MCF 10A (cell line): ENCODE data around the gene FGD4. TPM values are rescaled to one million over a fixed set of nuclear protein-coding genes. Genes with fewer than 3 reads are reported as not detected.

ENCODE experiments used
- BruUV-seq: library from RNA; stranded (reverse); fragments of 400-500 nt; replicated peaks from 2 replicates; lab custom pipeline; 2021; lab: Mats Ljungman, UMichigan
- CTCF ChIA-PET: fragments of 300-600 bp; sonication (Branson Sonifier 250); formaldehyde crosslinking; extraction: SDS; loops from one replicate; lab custom pipeline; 2021; ENCODE audit warnings: antibody characterized with exemption, inconsistent platforms; lab: Yijun Ruan, JAX
- POLR2A ChIA-PET: fragments of 300-600, 350-650 bp; sonication (Branson Sonifier 250); formaldehyde crosslinking; extraction: SDS; loops from one replicate; lab custom pipeline; 2020; ENCODE audit warnings: antibody characterized with exemption, inconsistent platforms; lab: Yijun Ruan, JAX
- DNase-seq: peaks from one replicate; pipeline ENCODE4 v3.0.0-alpha.2; 2018; ENCODE audit not compliant: unreplicated experiment
- H3K27ac Mint-ChIP-seq: one replicate; pipeline ENCODE4 v1.8.0; 2022; ENCODE audit warnings: mild to moderate bottlenecking, low read depth, mixed read lengths; ENCODE audit not compliant: unreplicated experiment
- H3K27me3 Mint-ChIP-seq: one replicate; pipeline ENCODE4 v1.8.0; 2022; ENCODE audit warnings: mixed read lengths; ENCODE audit not compliant: insufficient read depth, unreplicated experiment
- H3K36me3 Mint-ChIP-seq: one replicate; pipeline ENCODE4 v1.8.0; 2022; ENCODE audit warnings: mild to moderate bottlenecking, moderate library complexity, mixed read lengths; ENCODE audit not compliant: insufficient read depth, unreplicated experiment
- H3K4me1 Mint-ChIP-seq: one replicate; pipeline ENCODE4 v1.8.0; 2022; ENCODE audit warnings: mixed read lengths; ENCODE audit not compliant: insufficient read depth, unreplicated experiment
- H3K4me3 Mint-ChIP-seq: one replicate; pipeline ENCODE4 v1.8.0; 2022; ENCODE audit warnings: mild to moderate bottlenecking, moderate library complexity, mixed read lengths; ENCODE audit not compliant: unreplicated experiment
- H3K9me3 Mint-ChIP-seq: one replicate; pipeline ENCODE4 v1.8.0; 2022; ENCODE audit warnings: mixed read lengths; ENCODE audit not compliant: unreplicated experiment
- intact Hi-C: fragments of 100-400 bp; cut with micrococcal nuclease; formaldehyde crosslinking; loops from 2 replicates; pipeline ENCODE4 v1.14.1; 2022
- total RNA-seq: library from RNA; stranded (reverse); gene quantifications from 2 replicates; pipeline ENCODE4 v1.2.3, GENCODE V29; 2022
- TF ChIP-seq, protein P1 (sequence below): fragments of 200-600 bp; IDR thresholded peaks from one replicate; pipeline ENCODE4 v1.8.0; 2022; ENCODE audit warnings: antibody characterized with exemption, mild to moderate bottlenecking; ENCODE audit not compliant: unreplicated experiment

Gene FGD4
- total RNA-seq, 1 experiment from 2014 or later: 34.7 TPM

DNA sequence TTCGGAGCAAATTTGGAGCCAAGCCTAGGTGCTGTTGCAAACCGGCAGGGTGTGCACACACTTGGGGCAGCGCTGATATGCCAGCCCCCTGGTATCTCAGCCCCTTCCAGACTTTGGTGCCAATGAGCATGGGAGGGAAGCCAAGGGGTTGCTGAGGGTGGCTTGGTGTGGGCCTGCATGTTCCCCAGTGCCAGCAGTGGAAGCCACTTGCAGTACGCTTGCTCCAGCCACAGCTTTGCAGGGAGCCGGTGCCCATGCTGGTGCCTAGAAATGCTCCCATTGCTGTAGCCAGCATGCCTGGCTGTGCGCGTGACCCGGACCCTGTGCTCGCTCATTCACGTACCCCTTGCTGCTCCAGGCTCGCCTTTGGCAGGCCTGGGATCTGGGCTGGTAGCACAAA is 212.6 kb downstream of the FGD4 start:
- no peak for DNase-seq
- H3K36me3 Mint-ChIP-seq: peaks cover 81% of the 10 kb centered on the region
- no TSS peak for BruUV-seq
- H3K4me3 Mint-ChIP-seq: no peak overlapping the region
- ChIA-PET CTCF (interaction anchor here (0.6 kb wide), 1 partner anchor 248 kb away, joined by 3 read pairs; no protein-coding TSS in a partner anchor), POLR2A (interaction anchor here (0.6 to 0.8 kb wide), 2 partner anchors 85 to 129 kb away, joined by 3 to 4 read pairs; no protein-coding TSS in a partner anchor)
- no peaks in the 10 kb centered on the region for H3K27me3 Mint-ChIP-seq
- H3K9me3 Mint-ChIP-seq: no peaks in the 10 kb centered on the region
- intact Hi-C loops: no loop called here
- H3K4me1 Mint-ChIP-seq: no peaks in the 10 kb centered on the region
- TF ChIP-seq, protein P1, sequence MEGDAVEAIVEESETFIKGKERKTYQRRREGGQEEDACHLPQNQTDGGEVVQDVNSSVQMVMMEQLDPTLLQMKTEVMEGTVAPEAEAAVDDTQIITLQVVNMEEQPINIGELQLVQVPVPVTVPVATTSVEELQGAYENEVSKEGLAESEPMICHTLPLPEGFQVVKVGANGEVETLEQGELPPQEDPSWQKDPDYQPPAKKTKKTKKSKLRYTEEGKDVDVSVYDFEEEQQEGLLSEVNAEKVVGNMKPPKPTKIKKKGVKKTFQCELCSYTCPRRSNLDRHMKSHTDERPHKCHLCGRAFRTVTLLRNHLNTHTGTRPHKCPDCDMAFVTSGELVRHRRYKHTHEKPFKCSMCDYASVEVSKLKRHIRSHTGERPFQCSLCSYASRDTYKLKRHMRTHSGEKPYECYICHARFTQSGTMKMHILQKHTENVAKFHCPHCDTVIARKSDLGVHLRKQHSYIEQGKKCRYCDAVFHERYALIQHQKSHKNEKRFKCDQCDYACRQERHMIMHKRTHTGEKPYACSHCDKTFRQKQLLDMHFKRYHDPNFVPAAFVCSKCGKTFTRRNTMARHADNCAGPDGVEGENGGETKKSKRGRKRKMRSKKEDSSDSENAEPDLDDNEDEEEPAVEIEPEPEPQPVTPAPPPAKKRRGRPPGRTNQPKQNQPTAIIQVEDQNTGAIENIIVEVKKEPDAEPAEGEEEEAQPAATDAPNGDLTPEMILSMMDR: no peak
- no peak overlapping the region for H3K27ac Mint-ChIP-seq

DNA sequence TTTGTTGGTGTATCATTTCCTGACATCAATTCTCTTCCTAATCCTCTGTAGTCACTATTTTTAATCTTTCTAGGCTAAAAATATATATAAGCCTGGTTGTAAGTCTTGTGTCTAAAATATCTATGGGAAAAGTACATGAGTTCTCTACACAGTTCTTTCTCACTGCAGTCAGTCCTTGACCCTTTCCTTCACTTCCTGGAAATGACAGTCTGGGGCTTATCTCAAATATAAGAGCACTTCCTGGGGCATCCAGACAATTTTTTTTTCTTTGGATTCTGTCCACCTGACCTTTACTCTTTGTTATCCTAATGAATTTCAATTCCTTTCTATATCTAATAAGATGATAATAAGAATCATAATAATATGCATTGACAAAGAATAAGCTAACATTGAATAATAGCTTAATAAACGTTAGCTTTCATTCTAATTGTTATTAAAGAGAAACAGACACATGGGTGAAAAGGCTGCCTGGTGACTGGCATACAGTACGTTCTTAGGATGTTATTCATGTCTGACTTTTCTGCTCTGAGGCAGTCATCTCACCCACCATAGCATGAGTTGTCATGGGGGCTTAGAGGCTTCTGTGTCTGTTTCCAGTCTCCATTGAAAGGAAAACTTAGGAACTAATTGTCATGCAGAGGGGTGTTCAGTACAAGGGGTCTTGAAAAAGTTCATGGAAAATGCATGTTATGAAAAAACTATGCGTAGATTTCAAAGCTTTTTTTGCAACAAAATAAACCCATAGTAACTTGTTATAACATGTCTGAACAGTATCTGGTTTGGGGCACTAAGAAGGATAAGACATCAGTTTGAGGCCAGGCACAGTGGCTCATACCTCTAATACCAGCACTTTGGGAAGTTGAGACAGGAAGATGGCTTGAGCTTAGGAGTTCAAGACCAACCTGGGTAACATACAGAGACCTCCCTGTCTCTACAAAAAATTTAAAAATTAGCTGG is 213.6 kb downstream of the FGD4 start:
- POLR2A ChIA-PET: interaction anchor here (0.6 to 1.8 kb wide), 4 partner anchors 16 to 110 kb away, joined by 3 to 5 read pairs (median 4); no protein-coding TSS in a partner anchor
- CTCF ChIA-PET: interaction anchor here (0.6 to 0.7 kb wide), 4 partner anchors 24 to 1632 kb away, joined by 3 read pairs; no protein-coding TSS in a partner anchor
- BruUV-seq: no TSS peak

DNA sequence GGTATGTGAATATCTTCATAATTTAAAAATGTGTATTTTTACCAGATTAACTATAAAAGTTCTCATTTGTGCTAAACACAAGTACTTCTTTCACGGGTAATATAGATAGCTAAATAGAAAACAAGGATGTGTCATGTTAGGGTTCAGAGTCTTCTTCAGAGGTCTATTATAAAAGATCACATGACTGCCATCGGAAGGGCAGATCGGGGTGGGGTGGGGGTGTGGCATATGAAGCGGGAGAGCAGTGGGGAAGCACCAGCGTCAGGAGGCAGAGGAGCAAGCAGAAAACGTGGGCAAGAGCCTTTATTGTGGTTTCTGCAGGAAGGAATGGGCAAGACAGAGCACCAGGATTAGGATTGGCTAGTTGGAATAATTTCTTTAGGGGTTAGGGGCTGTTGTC is 216.1 kb downstream of the FGD4 start:
- H3K9me3 Mint-ChIP-seq: no peaks in the 10 kb centered on the region
- H3K4me1 Mint-ChIP-seq: no peaks in the 10 kb centered on the region
- peaks cover 53% of the 10 kb centered on the region for H3K36me3 Mint-ChIP-seq
- H3K27me3 Mint-ChIP-seq: no peaks in the 10 kb centered on the region
- TF ChIP-seq, protein P1: no peak
- intact Hi-C loops: no loop called here
- H3K27ac Mint-ChIP-seq: no peak overlapping the region
- no peak for DNase-seq
- H3K4me3 Mint-ChIP-seq: no peak overlapping the region
- no TSS peak for BruUV-seq
- ChIA-PET CTCF (no interaction called here), POLR2A (no interaction called here)

More for the DNA sequence above, 213.6 kb downstream of the FGD4 start:
- peak overlapping the region; percentile 7 for H3K27ac Mint-ChIP-seq
- no peaks in the 10 kb centered on the region for H3K9me3 Mint-ChIP-seq
- DNase-seq: no peak
- H3K4me3 Mint-ChIP-seq: no peak overlapping the region
- no peaks in the 10 kb centered on the region for H3K27me3 Mint-ChIP-seq
- intact Hi-C loops: no loop called here
- H3K4me1 Mint-ChIP-seq: no peaks in the 10 kb centered on the region
- H3K36me3 Mint-ChIP-seq: peaks cover 75% of the 10 kb centered on the region
- TF ChIP-seq, protein P1: no peak

DNA sequence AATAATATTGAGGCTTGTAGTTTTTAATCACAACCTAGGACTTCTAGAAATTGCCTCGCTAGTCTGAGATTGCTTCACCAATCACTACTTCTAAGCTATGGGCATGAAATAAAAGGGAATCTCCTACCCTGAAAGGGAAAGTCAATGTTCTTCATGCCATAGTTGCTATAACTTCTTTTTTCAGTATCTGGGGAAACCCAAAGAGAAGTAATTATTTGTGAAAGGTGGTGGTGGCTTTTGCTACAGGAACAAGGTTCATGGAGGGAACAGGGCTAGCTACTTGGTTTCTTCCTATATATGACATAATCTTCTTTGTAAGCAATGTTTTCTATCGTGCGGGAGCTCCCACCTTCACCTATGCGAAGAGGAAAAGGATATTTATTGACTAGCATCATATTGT is 218.2 kb downstream of the FGD4 start:
- H3K36me3 Mint-ChIP-seq: peaks cover 32% of the 10 kb centered on the region
- H3K9me3 Mint-ChIP-seq: no peaks in the 10 kb centered on the region
- TF ChIP-seq, protein P1: no peak
- H3K4me3 Mint-ChIP-seq: no peak overlapping the region
- no peak overlapping the region for H3K27ac Mint-ChIP-seq
- H3K27me3 Mint-ChIP-seq: no peaks in the 10 kb centered on the region
- ChIA-PET POLR2A (no interaction called here), CTCF (interaction anchor here (0.8 to 1.7 kb wide), 2 partner anchors 26 to 253 kb away, joined by 3 read pairs; no protein-coding TSS in a partner anchor)
- no TSS peak for BruUV-seq
- no peak for DNase-seq
- intact Hi-C loops: no loop called here
- no peaks in the 10 kb centered on the region for H3K4me1 Mint-ChIP-seq
